HEK293T (cell line): ENCODE measurements around the gene SLF2.

Source experiments
- CTCF ChIA-PET: fragments of 350-600 bp; formaldehyde crosslinking; extraction: SDS; loops from one replicate; lab custom pipeline; 2021; ENCODE audit warnings: antibody characterized with exemption, inconsistent platforms; lab: Yijun Ruan, JAX
- POLR2A ChIA-PET: fragments of 350-600 bp; formaldehyde crosslinking; extraction: SDS; loops from one replicate; lab custom pipeline; 2020; ENCODE audit warnings: antibody characterized with exemption, inconsistent platforms; lab: Yijun Ruan, JAX
- DNase-seq: peaks from one replicate; pipeline ENCODE4 v3.0.0; 2012; ENCODE audit warnings: mixed read lengths; ENCODE audit errors: extremely low spot score
- ARNT ChIP-seq: fragments of 450-650 bp; IDR thresholded peaks from 2 replicates; pipeline ENCODE4 v1.6.1; 2017; ENCODE audit warnings: mild to moderate bottlenecking
- BHLHE40 ChIP-seq: fragments of 450-650 bp; IDR thresholded peaks from 2 replicates; pipeline ENCODE4 v1.6.1; 2016; ENCODE audit warnings: mild to moderate bottlenecking, moderate library complexity, borderline replicate concordance
- CTBP1 ChIP-seq: fragments of 450-650 bp; IDR thresholded peaks from 2 replicates; pipeline ENCODE4 v1.6.1; 2016; ENCODE audit warnings: borderline replicate concordance
- ELF4 ChIP-seq: fragments of 450-650 bp; IDR thresholded peaks from 2 replicates; pipeline ENCODE4 v1.6.1; 2017; ENCODE audit warnings: antibody characterized with exemption
- FOXA1 ChIP-seq: fragments of 450-650 bp; IDR thresholded peaks from 2 replicates; pipeline ENCODE4 v1.6.1; 2016; ENCODE audit warnings: mild to moderate bottlenecking
- FOXK2 ChIP-seq: fragments of 450-650 bp; IDR thresholded peaks from 2 replicates; pipeline ENCODE4 v1.6.1; 2016; ENCODE audit warnings: mild to moderate bottlenecking
- FOXM1 ChIP-seq: fragments of 450-650 bp; IDR thresholded peaks from 2 replicates; pipeline ENCODE4 v1.6.1; 2017; ENCODE audit warnings: mild to moderate bottlenecking, borderline replicate concordance
- HDGF ChIP-seq: fragments of 450-650 bp; IDR thresholded peaks from 2 replicates; pipeline ENCODE4 v1.6.1; 2017; ENCODE audit warnings: antibody characterized with exemption, borderline replicate concordance
- L3MBTL2 ChIP-seq: fragments of 450-650 bp; conservative IDR thresholded peaks from 2 replicates; pipeline ENCODE4 v1.6.1; 2016; ENCODE audit warnings: mild to moderate bottlenecking
- LEF1 ChIP-seq: fragments of 450-650 bp; IDR thresholded peaks from 2 replicates; pipeline ENCODE4 v1.6.1; 2017; ENCODE audit warnings: mild to moderate bottlenecking, borderline replicate concordance
- NFRKB ChIP-seq: fragments of 450-650 bp; IDR thresholded peaks from 2 replicates; pipeline ENCODE4 v1.6.1; 2016; ENCODE audit warnings: mild to moderate bottlenecking, moderate library complexity
- SP1 ChIP-seq: fragments of 450-650 bp; IDR thresholded peaks from 2 replicates; pipeline ENCODE4 v1.6.1; 2017
- SUZ12 ChIP-seq: fragments of 450-650 bp; IDR thresholded peaks from 2 replicates; pipeline ENCODE4 v1.6.1; 2016; ENCODE audit warnings: mild to moderate bottlenecking
- TARDBP ChIP-seq: fragments of 450-650 bp; IDR thresholded peaks from 2 replicates; pipeline ENCODE4 v1.6.1; 2016
- ZNF384 ChIP-seq: fragments of 450-650 bp; IDR thresholded peaks from 2 replicates; pipeline ENCODE4 v1.6.1; 2016
- TF ChIP-seq, protein P1 (sequence below): fragments of 450-650 bp; IDR thresholded peaks from 2 replicates; pipeline ENCODE4 v1.6.1; 2016

SLF2 gene

DNA sequence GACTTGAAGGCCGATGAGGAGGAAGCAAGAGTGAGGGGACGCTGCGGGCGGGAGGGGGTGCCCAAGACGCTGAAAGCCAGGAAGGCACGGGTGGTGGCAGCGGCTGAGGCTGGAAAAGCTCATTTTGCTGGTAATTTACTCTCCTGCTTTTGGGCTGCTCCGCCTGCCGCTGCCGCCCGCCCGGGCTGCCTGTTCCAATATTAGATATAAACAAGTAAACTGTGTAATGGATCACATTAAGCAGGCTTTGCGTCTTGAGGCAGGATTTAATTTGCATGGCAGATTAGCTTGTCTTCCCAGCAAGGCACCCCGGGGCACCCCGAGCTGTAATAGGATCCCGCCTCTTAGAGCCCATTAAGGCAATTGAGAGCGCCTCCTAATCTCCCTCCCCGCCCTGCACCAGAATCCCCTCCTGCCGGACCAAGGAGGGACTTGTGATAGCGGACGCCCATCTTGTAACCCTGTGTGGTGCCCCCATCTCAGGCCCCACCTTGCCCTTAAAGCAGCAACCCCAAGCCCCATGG lies 46.1 kb upstream of the SLF2 start:
- no peak for TF ChIP-seq HDGF
- no peak for TF ChIP-seq CTBP1
- TF ChIP-seq ELF4 = no peak
- no peak for TF ChIP-seq LEF1
- no peak for TF ChIP-seq SP1
- TF ChIP-seq FOXM1 = no peak
- TF ChIP-seq ARNT = no peak
- TF ChIP-seq, protein P1, sequence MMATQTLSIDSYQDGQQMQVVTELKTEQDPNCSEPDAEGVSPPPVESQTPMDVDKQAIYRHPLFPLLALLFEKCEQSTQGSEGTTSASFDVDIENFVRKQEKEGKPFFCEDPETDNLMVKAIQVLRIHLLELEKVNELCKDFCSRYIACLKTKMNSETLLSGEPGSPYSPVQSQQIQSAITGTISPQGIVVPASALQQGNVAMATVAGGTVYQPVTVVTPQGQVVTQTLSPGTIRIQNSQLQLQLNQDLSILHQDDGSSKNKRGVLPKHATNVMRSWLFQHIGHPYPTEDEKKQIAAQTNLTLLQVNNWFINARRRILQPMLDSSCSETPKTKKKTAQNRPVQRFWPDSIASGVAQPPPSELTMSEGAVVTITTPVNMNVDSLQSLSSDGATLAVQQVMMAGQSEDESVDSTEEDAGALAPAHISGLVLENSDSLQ = no peak
- no peak for TF ChIP-seq FOXA1
- POLR2A ChIA-PET = interaction anchor here (1.0 kb wide), 1 partner anchor 123 kb away, joined by 3 read pairs; no protein-coding TSS in a partner anchor
- no peak for DNase-seq
- CTCF ChIA-PET = interaction anchor here (1.2 kb wide), 1 partner anchor 12 kb away, joined by 3 read pairs; no protein-coding TSS in a partner anchor

DNA sequence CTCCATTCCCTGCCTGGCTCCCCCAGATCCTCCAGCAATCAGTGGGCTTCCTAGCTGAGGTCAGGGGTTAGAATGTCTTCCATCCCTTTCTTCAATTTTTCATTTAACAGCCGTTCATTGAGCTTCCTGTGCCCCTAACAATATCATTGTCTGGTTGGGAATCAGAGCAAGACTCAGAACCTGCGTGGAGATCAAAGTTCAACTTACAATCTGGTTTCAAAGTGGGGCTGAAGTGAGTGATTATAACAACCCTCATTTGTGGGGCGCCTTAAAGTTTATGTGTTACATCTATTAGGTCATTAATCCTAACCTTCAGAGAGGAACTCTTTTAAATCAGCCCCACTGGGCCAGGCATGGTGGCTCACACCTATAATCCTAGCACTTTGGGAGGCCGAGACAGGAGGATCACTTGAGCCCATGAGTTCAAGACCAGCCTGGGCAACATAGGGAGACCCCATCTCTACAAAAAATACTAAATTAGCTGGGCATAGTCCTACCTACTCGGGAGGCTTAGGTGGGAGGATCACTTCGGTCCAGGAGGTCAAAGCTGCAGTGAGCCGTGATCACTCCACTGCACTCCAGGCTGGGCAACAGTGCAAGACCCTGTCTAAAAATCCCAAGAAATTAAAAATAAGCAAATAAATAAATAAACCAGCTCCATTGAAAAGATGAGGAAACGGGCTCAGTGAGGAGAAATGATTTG lies 45.4 kb upstream of the SLF2 start:
- no peak for DNase-seq
- ChIA-PET CTCF (interaction anchor here (1.2 kb wide), 1 partner anchor 11 kb away, joined by 3 read pairs; no protein-coding TSS in a partner anchor), POLR2A (interaction anchor here (1.0 kb wide), 1 partner anchor 123 kb away, joined by 3 read pairs; no protein-coding TSS in a partner anchor)
- TF ChIP-seq HDGF = no peak
- TF ChIP-seq SUZ12 = no peak
- TF ChIP-seq NFRKB = no peak
- TF ChIP-seq, protein P1 = no peak
- TF ChIP-seq BHLHE40 = no peak

DNA sequence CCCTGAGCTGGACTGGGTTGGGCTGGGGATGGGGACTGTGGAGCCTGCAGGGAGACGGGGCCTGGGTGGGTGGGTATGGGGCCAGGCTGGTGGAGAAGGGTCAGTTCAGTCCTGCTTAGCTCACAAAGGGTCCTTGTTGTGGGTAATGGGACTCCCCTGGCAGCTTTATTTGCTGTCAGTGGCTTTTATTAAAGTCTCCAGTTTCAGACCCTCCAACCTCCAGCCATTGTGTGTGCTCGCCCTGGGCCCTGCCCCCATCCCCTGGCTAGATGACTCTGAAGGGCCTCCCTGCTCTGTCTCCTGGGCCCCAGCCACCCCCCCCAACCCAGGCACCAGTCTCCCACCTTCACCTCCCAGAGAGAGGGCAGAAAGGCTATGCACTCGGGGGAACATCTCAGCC lies 44.4 kb upstream of the SLF2 start:
- ChIA-PET POLR2A (no interaction called here), CTCF (no interaction called here)
- DNase-seq = no peak
- TF ChIP-seq FOXM1 (no peak), FOXK2 (no peak), ZNF384 (no peak), ELF4 (no peak), SUZ12 (no peak), NFRKB (no peak), BHLHE40 (no peak), TARDBP (no peak), SP1 (no peak), FOXA1 (no peak), CTBP1 (no peak), L3MBTL2 (no peak), ARNT (no peak), HDGF (no peak)
- TF ChIP-seq, protein P1 = no peak

DNA sequence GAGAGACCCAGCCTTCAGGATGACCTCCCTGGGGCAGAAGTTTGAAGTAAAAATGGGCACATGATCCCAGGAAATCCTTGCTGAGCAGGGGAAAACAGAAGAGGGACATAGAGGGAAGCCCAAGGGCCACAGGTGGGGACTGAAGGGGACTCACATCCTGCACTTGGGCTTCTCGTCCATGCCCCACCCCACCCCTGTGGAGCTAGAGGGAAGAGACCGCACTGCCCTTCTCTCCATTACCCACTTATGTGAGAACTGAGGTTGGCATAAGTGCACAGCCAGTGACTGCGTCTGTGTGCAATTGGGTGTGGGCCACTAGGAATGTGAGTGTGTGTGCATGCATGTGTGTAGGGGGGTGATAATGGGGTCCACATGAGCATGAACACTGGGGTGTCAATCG lies 43.4 kb upstream of the SLF2 start:
- CTCF ChIA-PET = no interaction called here
- TF ChIP-seq SUZ12 (no peak), ARNT (no peak), FOXA1 (no peak), TARDBP (no peak), ELF4 (no peak), BHLHE40 (no peak), HDGF (no peak), SP1 (no peak), LEF1 (no peak), CTBP1 (no peak), ZNF384 (no peak), L3MBTL2 (no peak), NFRKB (no peak)
- TF ChIP-seq, protein P1 = no peak
- POLR2A ChIA-PET = interaction anchor here (1.0 kb wide), 1 partner anchor 125 kb away, joined by 3 read pairs; the partner anchor contains the start of gene PAX2
- no peak for DNase-seq

DNA sequence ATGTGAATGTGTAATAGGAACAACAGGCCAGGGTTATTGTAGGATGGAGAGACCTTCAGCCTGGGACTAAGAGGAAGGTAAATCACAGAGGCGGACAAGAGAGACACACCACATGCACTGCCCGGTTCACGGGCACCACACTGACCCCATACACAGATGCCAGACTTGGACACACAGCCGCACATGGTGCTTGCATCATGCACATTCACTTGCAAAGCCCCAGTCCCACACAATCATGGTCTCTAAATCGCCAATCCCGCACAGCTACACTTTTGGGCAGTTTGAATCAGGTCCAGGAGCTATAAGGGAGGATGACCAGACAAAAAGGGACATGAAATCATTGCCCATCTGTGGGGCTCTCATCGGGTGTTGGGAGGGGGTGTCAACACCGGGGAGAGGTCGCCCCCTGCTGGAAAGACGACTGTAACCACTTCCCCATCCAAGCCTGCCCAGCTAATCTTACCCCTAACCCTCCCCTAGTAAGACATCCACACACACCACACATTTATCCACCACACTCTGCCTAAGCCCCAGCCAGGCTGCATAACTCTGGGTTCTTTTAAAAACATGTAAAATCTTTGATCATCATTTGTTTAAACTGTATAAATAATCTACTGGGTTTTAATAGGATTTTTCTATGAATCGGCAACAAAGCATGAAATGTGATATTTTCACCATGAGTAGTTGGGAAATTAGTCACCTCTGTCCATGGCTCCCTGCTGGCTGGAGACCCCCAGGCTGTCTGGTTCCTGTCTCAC lies 40.5 kb upstream of the SLF2 start:
- TF ChIP-seq ZNF384 (no peak), FOXM1 (no peak), FOXA1 (no peak), HDGF (no peak), ELF4 (no peak), FOXK2 (no peak), BHLHE40 (no peak), TARDBP (no peak), CTBP1 (no peak), LEF1 (no peak)
- TF ChIP-seq, protein P1 = no peak
- peak; percentile 91 for DNase-seq
- POLR2A ChIA-PET = no interaction called here
- CTCF ChIA-PET = interaction anchor here (0.6 to 1.4 kb wide), 9 partner anchors 12 to 354 kb away, joined by 3 to 11 read pairs (median 3); no protein-coding TSS in a partner anchor
